ENCODE data around the gene REST. TPM values are rescaled to one million over a fixed set of nuclear protein-coding genes. Genes with fewer than 3 reads are reported as not detected.
A peak's percentile ranks its signal among the peaks of the same experiment; 100 is the strongest.

REST gene
- total RNA-seq, 1 donor from 2014 or later: 66.2 TPM

DNA sequence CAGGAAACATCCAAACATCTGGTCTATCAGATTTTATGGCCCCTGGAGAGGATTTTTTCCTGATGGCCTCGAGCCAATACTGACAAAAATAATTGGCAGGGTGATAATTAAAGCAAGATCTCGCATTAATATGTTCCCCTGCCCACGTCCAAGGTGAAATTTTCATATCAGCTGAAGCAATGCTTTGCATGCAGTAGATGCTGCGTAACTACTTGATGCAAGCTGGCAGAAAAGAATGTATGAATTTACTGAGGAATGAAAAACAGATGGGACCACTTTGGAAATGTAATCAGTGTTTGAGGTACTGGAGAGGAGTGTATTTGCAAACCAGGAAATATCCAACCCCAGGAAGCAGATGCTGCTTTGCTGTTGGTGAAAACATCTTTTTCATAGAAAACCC is 36.8 kb upstream of the REST start:
- Mint-ChIP-seq H3K27ac (peak overlapping the region; percentile 39), H3K9me3 (no peaks in the 10 kb centered on the region), H3K27me3 (no peaks in the 10 kb centered on the region), H3K36me3 (no peaks in the 10 kb centered on the region), H3K4me1 (ENCODE audit: unreplicated experiment) (peaks cover 13% of the 10 kb centered on the region), H3K4me3 (peak overlapping the region; percentile 49)
- no peak for DNase-seq (ENCODE audit: extremely low spot score, unreplicated experiment)
- TF ChIP-seq, protein P1, sequence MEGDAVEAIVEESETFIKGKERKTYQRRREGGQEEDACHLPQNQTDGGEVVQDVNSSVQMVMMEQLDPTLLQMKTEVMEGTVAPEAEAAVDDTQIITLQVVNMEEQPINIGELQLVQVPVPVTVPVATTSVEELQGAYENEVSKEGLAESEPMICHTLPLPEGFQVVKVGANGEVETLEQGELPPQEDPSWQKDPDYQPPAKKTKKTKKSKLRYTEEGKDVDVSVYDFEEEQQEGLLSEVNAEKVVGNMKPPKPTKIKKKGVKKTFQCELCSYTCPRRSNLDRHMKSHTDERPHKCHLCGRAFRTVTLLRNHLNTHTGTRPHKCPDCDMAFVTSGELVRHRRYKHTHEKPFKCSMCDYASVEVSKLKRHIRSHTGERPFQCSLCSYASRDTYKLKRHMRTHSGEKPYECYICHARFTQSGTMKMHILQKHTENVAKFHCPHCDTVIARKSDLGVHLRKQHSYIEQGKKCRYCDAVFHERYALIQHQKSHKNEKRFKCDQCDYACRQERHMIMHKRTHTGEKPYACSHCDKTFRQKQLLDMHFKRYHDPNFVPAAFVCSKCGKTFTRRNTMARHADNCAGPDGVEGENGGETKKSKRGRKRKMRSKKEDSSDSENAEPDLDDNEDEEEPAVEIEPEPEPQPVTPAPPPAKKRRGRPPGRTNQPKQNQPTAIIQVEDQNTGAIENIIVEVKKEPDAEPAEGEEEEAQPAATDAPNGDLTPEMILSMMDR (conservative IDR thresholded peaks at IDR 0.05): no peak

DNA sequence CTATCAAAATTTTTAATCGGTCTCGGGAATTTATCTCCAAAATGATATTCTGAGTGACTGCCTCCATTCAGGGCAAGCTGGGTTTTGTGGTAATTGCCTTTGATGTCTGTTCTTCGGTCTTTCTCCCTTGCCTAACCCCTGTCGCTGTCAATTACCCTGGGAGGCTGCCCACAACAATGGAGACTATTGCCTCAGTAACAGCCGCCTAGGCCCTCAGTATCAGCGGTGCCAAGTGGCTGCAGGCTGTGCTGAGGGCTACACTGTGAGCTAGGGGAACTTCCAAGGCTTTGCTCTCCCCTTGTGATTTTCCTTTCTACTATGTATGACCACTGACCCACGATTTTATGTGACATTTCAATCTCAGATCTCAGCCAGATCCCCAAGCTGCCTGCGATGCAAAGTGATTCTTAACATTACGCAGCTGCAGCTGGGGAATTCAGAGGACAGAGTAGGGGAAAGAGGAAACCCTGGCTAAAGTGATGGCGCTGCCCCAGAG is 36.3 kb upstream of the REST start:
- Mint-ChIP-seq H3K9me3 (no peaks in the 10 kb centered on the region), H3K36me3 (no peaks in the 10 kb centered on the region), H3K27ac (peak overlapping the region; percentile 39), H3K27me3 (no peaks in the 10 kb centered on the region), H3K4me3 (peak overlapping the region; percentile 49), H3K4me1 (ENCODE audit: unreplicated experiment) (peaks cover 13% of the 10 kb centered on the region)
- DNase-seq (ENCODE audit: extremely low spot score, unreplicated experiment): no peak
- TF ChIP-seq, protein P1 (conservative IDR thresholded peaks at IDR 0.05): no peak

DNA sequence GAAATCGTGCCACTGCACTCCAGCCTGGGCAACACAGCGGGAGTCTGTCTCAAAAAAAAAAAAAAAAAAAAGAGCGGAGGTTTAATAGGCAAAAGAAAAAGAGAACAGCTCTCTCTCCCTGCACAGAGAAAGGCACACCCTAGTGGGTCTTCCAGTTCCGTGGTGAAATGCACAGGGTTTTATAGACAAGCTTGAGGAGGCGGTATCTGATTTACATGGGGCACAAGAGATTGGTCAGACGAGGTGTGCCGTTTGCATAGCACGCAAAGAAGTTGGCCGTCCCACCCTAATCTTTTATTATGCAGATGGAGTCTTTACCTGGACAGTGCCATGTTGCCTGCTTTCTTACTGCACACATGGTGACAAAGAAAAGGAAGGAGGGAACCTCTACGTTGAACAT is 33.5 kb upstream of the REST start:
- Mint-ChIP-seq H3K4me1 (ENCODE audit: unreplicated experiment) (peaks cover 10% of the 10 kb centered on the region), H3K27ac (no peak overlapping the region), H3K9me3 (no peaks in the 10 kb centered on the region), H3K4me3 (no peak overlapping the region), H3K36me3 (no peaks in the 10 kb centered on the region), H3K27me3 (no peaks in the 10 kb centered on the region)
- TF ChIP-seq, protein P1 (conservative IDR thresholded peaks at IDR 0.05): no peak
- DNase-seq (ENCODE audit: extremely low spot score, unreplicated experiment): no peak

DNA sequence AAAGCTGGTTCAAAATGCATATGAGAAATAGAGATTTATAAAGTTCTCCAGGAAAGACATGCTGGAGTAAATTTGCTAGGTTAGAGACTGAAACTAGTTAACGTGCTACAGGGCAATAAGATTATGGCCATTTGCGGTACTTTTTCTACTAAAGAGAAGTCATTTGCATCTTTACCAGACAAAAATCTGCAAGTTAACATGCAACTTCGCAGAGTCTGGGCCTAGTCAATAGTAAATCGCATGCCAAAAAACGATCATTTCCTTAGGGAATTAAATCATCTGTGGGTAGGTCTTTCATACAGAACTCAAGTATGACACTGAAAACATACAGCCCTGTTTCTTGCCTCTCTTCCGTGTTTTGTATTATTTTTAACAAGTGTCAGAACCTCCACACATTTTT is 32.8 kb upstream of the REST start:
- no peaks in the 10 kb centered on the region for H3K9me3 Mint-ChIP-seq
- H3K27ac Mint-ChIP-seq: no peak overlapping the region
- DNase-seq (ENCODE audit: extremely low spot score, unreplicated experiment): no peak
- H3K27me3 Mint-ChIP-seq: no peaks in the 10 kb centered on the region
- no peak overlapping the region for H3K4me3 Mint-ChIP-seq
- no peaks in the 10 kb centered on the region for H3K36me3 Mint-ChIP-seq
- TF ChIP-seq, protein P1 (conservative IDR thresholded peaks at IDR 0.05): no peak
- H3K4me1 Mint-ChIP-seq (ENCODE audit: unreplicated experiment): peaks cover 10% of the 10 kb centered on the region

DNA sequence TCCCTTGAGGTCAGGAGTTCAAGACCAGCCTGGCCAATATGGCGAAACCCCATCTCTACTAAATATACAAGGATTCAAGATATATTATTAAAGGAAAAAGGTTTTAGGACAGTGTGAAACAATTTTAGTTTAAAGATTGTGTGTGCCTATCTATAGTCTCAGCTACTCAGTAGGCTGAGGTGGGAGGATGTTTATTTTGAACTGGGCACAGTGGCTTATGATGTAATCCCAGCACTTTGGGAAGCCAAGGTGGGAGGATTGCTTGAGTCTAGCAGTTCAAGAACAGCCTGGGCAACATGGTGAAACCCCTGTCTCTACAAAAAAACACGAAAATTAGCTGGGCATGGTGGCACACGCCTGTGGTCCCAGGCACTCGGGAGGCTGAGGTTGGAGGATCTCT is 31.4 kb upstream of the REST start:
- no peaks in the 10 kb centered on the region for H3K9me3 Mint-ChIP-seq
- H3K4me1 Mint-ChIP-seq (ENCODE audit: unreplicated experiment): peaks cover 5% of the 10 kb centered on the region
- DNase-seq (ENCODE audit: extremely low spot score, unreplicated experiment): no peak
- H3K4me3 Mint-ChIP-seq: no peak overlapping the region
- H3K27ac Mint-ChIP-seq: no peak overlapping the region
- TF ChIP-seq, protein P1 (conservative IDR thresholded peaks at IDR 0.05): no peak
- H3K27me3 Mint-ChIP-seq: no peaks in the 10 kb centered on the region
- no peaks in the 10 kb centered on the region for H3K36me3 Mint-ChIP-seq

DNA sequence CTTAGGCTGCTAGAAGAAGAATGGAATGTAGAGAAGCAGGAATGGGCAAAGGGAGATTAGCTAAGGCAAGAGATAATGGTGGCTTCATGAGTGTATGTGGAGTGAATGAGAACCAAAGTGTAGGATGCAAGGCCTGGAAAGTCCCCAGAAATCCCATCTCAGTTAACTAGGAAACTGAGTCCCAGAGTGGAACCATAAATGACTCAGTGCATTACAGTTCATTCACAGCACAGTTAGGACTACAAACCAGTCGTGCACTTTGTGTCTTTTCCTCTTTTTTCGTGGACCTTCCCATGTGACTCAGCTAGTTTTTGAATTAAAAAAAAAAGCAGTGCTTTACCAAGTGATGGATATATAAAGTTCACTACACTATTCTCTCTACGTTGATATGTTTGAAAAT is 27.7 kb upstream of the REST start:
- Mint-ChIP-seq H3K9me3 (no peaks in the 10 kb centered on the region), H3K4me3 (no peak overlapping the region), H3K4me1 (ENCODE audit: unreplicated experiment) (no peaks in the 10 kb centered on the region), H3K27me3 (peaks cover 2% of the 10 kb centered on the region), H3K36me3 (no peaks in the 10 kb centered on the region), H3K27ac (peak overlapping the region; percentile 26)
- DNase-seq (ENCODE audit: extremely low spot score, unreplicated experiment): no peak
- TF ChIP-seq, protein P1 (conservative IDR thresholded peaks at IDR 0.05): no peak

All from type B pancreatic cell (in vitro differentiated cells).